NCI-H748 (cell line): Measurements from ENCODE around the gene ADSS2.
"Not testable (repeated sequence)": the region's sequence is repeated elsewhere in the genome, so short reads cannot be mapped to it uniquely, and the experiment has no call there.

ENCODE experiments used
- DNase-seq: peaks from one replicate; lab custom pipeline; 2025; ENCODE audit not compliant: unreplicated experiment; lab: John Stamatoyannopoulos, UW

ADSS2 gene

DNA sequence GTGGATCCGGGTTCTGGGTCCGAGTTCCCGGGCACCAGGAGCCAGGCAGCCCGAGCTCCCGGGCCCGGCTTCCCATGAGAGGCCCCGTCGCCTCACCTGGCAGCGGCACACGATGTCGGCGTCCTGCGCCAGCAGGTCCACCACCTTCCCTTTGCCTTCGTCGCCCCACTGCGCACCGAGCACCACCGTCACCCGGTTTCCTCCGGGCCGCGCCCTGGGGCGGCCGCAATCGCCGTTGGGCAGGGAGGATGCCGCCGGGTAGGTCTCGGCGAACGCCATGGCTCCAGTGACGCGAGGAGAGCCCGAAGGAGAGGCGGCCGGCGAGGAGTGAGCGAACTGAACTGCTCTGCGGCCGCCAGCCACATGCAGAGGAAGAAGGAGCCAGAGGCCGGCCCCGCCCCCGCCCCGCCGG is at the start of gene ADSS2:
Gene ADSS2 (minus strand): TSS at position 371 of the 412 bp plus-strand sequence. CDS start 92 bp downstream, at position 279.
- peak; percentile 64 for DNase-seq

DNA sequence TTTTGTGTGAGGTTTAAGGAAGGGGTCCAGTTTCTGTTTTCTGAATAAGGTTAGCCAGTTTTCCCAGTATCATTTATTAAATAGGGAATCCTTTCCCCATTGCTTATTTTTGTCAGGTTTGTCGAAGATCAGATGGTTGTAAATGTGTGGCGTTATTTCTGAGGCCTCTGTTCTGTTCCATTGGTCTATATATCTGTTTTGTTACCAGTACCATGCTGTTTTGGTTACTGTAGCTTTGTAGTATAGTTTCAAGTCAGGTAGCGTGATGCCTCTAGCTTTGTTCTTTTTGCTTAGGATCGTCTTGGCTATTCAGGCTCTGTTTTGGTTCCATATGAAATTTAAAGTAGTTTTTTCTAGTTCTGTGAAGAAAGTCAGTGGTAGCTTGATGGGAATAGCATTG is 48.8 kb upstream of the ADSS2 start:
- DNase-seq = not testable (repeated sequence)

DNA sequence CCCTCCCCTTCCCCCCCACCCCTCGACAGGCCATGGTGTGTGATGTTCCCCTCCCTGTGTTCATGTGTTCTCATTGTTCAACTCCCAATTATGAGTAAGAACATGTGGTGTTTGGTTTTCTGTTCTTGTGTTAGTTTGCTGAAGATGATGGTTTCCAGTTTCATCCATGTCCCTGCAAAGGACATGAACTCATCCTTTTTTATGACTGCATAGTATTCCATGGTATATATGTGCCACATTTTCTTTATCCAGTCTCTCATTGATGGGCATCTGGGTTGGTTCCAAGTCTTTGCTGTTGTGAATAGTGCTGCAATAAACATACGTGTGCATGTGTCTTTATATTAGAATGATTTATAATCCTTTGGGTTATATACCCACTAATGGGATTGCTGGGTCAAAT is 47.8 kb upstream of the ADSS2 start:
- DNase-seq = not testable (repeated sequence)

DNA sequence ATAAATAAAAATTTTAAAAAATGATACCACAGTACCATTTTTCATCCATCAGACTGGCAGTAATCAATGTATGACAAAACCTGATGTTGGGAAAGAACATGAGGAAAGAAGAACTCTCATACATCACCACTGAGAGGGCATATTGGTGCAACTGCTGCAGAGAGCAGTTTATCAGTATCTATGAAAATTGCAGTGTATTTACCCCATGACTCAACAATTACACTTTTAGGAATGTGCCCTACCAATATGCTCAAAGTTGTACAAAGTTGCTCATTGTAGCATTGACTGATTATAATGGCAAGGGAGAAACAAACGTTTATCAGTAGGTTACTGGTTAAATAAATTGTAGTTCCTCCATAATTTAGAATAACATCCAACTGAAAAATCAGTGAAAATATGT is 46.1 kb upstream of the ADSS2 start:
- no peak for DNase-seq

DNA sequence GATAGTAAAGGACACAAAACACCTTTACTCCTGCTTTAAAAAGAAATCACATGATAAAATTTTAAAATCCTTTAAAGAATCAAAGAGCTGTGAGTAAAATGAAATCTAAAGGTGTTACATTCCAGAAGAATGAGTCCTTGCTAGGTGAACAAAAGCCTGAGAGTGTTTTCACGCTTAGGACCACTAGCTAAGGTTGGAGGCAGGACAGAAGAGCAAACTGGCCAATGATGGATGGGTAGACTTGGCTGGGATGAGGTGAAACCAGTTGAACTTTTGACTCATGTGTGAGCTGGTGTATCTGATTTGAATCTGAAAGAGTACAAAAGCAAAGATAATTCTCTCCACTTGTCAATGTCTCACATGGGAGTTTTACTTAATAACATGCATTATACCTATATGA is 44.5 kb upstream of the ADSS2 start:
- DNase-seq = no peak

DNA sequence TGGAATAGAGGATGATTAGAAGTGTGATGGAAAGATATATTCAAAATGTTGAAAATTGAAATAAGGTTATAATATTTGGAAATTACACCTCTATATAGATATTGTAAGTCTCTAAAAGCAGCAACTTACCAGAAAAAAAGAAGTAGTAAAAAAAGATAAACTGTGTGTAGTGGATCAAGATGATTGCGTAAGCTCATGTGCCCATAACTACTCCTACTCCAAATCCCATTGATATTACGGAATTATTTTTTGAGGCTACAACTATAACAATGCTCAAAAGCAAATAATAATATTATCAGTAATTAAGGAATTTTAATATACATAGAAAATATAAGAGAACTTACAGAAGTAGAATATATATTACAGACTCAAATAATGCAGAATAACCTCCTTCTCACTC is 42.9 kb upstream of the ADSS2 start:
- no peak for DNase-seq

DNA sequence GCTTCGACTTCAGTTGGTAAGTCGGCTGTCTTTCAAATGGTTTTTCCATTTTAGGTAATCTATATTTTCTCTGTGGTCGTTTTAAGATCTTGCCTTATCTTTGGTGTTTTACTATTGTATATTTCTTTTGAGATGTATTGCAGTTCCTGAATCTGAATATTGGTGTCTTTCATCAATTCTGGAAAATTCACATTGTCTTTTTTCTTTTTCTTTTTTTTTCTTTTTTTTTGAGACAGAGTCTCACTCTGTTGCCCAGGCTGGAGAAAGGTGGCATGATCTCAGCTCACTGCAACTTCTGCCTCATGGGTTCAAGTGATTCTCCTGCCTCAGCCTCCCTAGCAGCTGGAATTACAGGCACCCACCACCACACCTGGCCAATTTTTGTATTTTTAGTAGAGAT is 33.3 kb upstream of the ADSS2 start:
- DNase-seq = not testable (repeated sequence)

DNA sequence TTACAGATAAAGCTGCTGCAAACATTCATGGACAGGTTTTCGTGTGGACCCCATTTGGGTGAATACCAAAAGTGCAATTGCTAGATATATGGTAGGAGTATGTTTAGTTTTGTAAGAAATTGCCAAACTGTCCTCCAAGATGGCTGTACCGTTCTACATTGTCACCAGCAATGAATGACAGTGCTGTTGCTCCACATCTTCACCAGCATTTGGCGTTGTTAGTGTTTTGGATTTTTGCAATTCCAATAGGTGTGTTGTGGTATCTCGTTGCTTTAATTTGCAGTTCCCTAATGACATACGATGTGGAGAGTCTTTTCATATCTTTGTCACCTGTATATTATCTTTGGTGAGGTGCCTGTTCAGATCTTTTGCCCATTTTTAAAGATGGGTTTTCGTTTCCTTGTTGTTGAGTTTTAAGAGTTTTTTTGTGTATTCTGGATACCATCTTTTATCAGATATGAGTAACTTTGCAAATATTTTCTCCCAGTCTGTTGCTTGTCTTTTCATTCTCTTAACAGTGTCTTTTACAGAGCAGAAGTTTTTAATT is 21.4 kb upstream of the ADSS2 start:
- no peak for DNase-seq

DNA sequence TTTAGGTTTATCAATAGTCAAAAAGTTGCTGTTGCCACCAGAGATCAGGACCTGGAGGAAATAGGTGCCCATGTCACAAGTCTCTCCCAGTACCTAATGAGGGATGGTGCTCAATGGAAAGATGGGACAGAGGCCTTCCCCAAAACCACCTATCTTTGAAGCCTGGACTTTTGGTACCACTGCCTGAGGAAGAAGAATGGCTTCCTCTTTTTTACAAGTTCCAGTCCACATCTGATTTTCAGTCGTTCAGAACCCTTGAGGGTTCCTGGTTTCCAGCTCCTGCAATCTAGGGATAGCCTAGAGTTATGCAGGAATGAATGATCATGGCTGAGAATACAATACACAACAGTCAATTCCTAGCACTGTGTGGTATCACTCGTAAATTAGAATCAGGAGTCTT is 15.0 kb upstream of the ADSS2 start:
- DNase-seq = no peak

DNA sequence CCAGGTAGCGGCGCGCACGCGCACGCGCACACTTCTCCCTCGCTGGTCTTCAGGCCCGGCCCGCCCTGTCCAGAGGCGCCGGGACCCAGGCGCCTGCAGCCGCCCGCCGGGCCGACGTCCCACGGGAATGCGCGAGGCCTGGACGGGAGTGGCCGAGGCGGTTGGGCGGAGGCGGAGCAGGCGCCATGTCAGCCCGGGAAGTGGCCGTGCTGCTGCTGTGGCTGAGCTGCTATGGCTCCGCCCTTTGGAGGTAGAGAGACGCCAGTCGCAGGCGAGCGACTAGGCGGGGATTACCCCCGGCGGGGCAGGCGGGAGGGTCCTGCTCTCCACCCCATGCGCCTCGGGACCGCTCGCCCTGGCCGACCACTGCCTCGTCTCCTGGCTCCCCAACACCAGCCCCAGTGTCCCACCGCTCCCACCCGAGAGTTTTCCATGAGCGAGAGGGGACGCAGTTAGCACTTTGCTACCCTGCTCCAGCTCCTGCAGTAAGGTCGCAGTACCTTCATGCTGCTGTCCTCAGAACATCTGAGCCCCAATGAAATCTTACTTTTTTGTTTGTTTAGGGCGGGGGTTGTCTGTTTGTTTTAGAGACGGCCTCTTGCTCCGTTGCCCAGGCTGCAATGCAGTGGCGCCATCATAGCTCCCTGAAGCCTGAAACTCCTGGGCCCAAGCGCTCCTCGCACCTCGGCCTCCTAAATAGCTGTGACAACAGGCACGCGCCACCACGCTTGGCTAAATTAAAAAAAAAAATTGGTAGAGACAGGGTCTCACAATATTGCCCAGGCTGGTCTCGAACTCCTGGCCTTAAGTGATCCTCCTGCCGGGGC is 9.7 kb upstream of the ADSS2 start, which contains the start of gene CATSPERE:
Gene CATSPERE (plus strand): TSS at position 29 of the 827 bp plus-strand sequence. CDS start 157 bp downstream, at position 186.
- peak; percentile 90 for DNase-seq

DNA sequence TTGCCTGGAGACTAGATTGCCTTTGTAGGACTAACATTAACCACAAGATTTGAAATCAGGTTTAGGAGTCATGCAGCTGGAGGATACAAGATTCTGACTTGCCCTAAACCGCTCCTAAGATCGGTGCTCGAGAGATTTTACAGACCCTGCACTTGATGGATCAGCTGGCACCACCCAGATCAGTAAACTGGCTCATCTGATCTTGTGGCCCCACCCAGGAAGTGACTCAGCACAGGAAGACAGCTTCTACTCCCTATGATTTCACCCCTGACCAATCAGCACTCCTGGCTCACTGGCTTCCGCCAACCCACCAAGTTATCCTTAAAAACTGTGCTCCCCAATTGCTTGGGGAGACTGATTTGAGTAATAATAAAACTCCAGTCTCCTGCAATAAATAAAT is 8.5 kb upstream of the ADSS2 start:
- DNase-seq = no peak

DNA sequence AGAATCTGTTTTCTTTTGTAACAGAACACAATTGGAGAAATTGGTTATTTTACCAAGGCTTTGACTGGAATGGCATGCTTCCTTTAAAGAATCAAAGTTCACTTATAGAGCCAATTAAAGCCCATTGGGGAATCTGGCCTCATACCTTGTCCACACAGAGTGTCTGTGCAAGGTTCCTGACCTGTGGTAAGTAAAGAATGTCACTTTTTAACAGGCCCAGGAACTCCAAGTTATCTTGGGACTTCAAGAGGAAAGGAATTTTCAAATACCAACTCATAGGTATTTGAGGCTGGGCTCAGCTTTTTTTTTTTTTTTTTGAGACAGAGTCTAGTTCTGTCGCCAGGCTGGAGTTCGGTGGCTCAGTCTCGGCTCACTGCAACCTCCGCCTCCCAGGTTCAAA is 7.1 kb upstream of the ADSS2 start:
- DNase-seq = no peak

DNA sequence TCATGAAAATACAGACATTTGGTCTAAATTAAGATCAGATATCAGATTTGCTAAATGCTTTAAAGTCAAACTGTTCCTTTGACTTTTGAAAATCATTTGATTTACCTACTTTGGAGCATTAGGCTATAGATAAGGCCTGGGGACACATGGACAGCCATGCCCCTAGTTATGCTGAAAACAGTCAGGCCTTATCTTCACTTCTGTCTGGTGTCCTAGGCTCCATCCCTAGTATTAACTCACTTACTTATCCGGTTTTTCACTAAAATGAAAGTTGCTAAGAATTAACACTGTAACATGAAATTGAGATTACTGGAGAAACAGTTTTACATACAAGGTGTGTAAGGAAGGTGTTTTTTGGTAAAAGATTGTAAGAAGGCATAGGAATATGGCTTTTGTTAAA is 4.9 kb upstream of the ADSS2 start:
- DNase-seq = no peak

DNA sequence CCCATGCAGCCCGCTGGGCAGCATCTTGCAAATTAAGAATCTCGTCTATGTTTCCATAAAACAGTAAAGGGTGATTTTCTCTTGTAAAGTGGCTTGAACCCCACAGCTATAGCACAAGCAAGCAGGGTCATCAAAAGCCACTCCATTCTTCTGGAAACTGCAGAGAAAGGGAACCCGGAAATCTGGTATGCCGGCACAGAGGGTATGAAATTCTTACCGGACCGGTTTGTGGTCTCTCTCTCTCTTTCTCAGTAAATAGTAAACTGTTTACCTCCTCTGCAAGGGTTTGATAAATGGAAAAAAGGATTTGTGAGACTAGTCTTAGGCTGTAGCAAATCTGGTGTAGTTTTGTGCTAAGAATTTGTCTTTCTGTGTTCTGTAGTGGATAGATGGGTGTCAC is 2.7 kb upstream of the ADSS2 start:
- no peak for DNase-seq

DNA sequence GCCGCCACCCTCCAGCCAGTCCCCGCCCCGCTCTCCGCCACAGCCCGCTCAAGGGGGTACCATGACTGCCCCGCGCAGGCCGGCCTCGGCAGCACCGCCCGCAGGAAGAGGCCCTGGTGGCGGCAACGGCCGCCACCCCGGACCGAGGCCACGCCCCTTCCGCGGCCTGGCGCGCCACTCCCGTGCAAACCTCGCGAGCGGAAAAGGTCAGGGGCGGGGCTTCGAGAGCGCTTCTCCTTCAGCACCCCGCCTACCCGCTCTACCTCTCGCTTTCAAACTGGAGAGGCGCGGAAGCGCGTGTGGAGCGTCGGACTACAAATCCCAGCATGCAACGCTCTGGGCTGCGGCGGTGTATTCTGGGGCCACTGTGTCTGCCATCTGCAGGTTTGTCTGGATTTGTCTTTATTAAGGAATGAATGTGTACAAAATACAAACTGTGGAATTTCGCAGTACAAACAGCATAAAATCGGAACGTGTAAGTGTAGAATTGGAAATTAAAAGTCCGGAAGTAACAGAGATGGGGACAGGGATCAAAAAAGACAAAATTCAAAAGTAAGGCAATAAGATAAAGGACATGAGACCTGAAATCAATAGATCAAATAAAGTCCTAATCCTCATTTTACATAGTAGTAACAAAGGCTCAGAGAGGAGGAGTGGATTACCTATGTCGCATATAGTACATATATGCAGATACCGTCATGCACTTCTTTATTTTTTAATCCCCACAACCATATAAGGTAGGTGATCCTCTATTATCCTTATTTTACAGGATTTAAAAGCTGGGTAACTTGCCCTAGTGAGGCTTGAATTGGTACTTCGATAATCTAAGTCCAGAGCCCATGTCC is 464 bp upstream of the ADSS2 start:
- peak; percentile 98 for DNase-seq

DNA sequence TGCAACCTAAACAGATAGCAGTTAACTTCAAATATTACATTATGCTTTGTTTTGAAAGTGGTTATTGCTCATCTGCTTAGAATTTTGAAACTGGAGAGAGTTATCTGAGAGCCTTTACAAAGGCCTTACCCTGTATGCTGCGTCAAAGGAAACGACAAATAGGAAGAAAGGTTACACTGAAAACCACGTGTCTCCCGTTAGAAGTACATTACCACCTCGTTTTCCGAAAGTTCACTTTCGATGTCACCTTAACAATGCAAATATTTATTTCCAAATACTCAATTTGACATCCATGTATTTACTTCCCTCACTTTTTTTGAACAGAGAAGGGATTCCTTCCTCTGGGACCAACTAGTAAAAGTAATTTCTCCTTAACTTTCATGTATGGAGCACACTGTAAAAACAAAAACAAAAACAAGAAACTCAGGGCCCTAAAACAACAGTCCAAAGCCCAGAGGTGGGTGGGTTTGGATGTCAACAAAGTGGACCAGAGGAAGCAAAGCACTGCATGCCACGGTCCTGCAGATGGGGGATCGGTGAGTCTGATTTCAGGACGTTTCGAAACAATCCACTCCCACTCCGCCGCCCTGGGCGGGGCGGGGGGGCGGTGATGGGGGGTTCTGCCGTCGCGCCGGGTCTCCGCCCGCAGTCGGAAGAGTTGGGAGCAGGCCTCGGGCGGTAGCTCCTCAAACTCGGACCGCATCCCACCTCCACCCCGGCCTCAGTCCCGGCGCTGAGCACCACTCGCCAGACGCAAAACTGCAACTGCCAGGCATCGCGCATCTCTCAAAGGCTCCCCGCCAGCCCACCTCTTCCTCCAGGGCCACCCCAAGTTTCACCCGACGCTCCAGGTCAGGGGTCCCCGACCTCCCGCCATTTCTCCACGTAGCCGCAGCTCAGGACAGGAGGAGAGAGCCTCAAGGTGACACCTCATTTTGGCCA is 841 bp downstream of the ADSS2 start:
- peak; percentile 46 for DNase-seq

DNA sequence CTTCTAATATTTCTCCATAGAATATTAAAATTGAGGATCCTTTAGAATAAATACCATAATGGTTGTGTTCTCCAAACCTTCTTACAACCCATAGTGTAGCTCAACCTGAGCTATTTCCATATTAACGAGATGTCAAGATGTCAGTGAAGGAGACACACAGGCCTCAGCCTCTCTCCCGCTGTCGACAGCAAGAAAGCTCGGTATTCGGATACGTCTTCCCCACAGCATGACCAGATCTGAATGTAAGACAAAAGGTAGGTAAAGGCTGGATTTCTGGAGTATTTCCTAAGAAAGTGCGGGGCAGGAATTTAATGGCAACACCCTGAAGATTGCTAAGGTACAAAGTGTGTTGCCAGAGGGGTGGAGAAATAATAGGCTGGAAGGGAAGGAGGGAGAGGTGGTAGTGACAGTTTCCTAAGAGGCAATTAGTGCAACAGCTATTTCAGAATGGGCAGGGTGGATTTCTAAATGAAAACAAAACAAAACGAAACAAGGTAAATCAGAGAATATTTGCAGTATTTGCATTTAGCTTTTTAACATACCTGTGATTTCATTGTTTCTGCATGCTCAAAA is 1.7 kb downstream of the ADSS2 start:
- no peak for DNase-seq

DNA sequence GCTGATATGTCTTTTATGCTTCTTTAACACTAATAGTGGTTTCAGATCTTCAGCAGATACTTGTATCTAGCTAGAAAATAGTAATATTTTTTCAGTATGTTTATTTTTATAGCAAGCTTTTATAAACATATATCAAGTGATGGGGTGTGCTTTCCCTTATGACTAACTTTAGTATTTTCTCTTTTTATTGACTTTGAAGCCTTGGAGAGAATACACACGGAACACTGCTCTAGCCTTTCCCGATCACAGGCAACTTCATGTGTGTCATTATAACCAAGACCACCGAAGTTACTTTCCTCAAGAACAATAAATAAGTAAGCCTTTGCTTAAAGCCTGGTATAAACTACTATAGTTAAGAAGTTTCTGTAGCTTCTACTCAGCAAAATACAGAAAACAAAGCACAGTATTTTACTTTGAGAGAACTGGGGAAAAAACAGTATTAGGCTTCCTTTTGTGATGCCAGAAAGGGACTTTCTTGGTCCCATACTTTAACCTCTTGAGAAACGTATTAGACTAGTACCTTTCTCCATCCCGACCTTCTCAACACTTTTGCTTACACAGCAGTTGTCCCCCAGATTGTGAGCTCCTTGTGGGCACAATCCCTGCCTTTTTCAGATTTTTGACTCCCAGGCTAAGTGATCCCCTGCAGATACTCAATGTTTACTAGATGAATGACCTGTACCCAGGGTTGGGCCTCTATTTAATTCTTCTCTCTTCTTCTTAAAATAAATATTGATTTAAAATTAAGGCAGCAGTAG is 3.3 kb downstream of the ADSS2 start:
- no peak for DNase-seq

DNA sequence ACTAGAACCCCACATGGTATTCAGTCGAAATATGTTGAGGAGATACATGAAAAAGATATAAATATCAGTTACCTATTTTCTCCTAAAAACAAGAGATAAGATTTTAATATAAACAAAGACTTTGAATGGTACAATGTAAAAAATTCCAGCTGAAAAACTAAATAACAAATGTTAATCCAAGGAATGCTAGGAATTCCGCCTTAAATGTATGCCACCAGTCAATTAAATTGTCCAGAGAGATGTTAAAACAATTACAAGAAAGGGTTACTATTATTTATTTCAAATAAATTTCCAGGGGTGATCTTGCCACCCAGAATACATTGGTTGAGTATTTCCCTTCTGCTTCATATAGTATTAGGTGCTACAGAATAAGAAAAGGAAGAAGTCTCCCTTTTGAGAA is 4.2 kb downstream of the ADSS2 start:
- no peak for DNase-seq

DNA sequence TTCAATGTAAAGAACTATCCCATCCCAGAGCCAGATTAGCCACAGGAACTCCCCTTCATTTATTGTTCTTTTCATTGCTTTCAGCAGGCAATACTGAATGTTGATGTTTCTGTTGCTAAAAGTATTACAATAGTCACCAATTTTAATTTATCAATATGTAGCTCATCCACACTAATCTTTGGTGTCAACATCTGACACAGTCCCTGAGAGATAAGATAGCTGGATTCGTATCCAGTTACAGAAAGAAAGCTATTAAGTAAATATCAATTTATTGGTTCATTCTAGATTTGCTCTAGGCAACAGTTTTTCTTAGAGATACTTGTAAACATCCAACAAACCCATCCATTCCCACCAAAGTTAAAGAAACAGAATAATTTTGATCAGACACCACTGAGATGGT is 4.7 kb downstream of the ADSS2 start:
- DNase-seq = no peak
